ENCODE results near the gene B3GNT8. TPM values are rescaled to one million over a fixed set of nuclear protein-coding genes. Genes with fewer than 3 reads are reported as not detected.

B3GNT8 gene
- total RNA-seq, 2 donors from 2014 or later, result 3.4 to 4.8 TPM

- no peaks in the 10 kb centered on the region for H3K9me3 ChIP-seq (ENCODE audit: control insufficient read depth, low read length, poor library complexity, severe bottlenecking)
- DNase-seq (no peak), ATAC-seq (no peak)
- no peak overlapping the region for H3K27ac Mint-ChIP-seq
- H3K4me1 Mint-ChIP-seq, result peaks cover 23% of the 10 kb centered on the region
- no peaks in the 10 kb centered on the region for H3K27me3 Mint-ChIP-seq
- peaks cover 4% of the 10 kb centered on the region for H3K36me3 Mint-ChIP-seq (ENCODE audit: low read depth)
- no peak overlapping the region for H3K4me3 Mint-ChIP-seq
These were observed 3.7 kb upstream of the B3GNT8 start for GRCh38 chr19:41430922-41431321.

GRCh38 chr19:41428481-41428859 is 1.3 kb upstream of the B3GNT8 start:
- Mint-ChIP-seq H3K4me1 (peaks cover 22% of the 10 kb centered on the region), H3K27ac (peak overlapping the region; percentile 96), H3K36me3 (ENCODE audit: low read depth) (peaks cover 4% of the 10 kb centered on the region), H3K4me3 (peak overlapping the region; percentile 98), H3K27me3 (no peaks in the 10 kb centered on the region)
- H3K9me3 ChIP-seq (ENCODE audit: control insufficient read depth, low read length, poor library complexity, severe bottlenecking), result no peaks in the 10 kb centered on the region
- DNase-seq (no peak), ATAC-seq (peak; percentile 2)

- H3K27me3 Mint-ChIP-seq, result no peaks in the 10 kb centered on the region
- peaks cover 4% of the 10 kb centered on the region for H3K36me3 Mint-ChIP-seq (ENCODE audit: low read depth)
- DNase-seq (no peak), ATAC-seq (peak; percentile 73)
- H3K9me3 ChIP-seq (ENCODE audit: control insufficient read depth, low read length, poor library complexity, severe bottlenecking), result no peaks in the 10 kb centered on the region
- H3K4me1 Mint-ChIP-seq, result peaks cover 22% of the 10 kb centered on the region
- H3K27ac Mint-ChIP-seq, result peak overlapping the region; percentile 96
- H3K4me3 Mint-ChIP-seq, result peak overlapping the region; percentile 98
These were observed 690 bp upstream of the B3GNT8 start for GRCh38 chr19:41427647-41428480.

GRCh38 chr19:41426116-41426841 is 895 bp downstream of the B3GNT8 start:
- ATAC-seq (no peak), DNase-seq (no peak)
- Mint-ChIP-seq H3K27ac (peak overlapping the region; percentile 96), H3K4me3 (peak overlapping the region; percentile 98), H3K27me3 (no peaks in the 10 kb centered on the region), H3K4me1 (peaks cover 29% of the 10 kb centered on the region), H3K36me3 (ENCODE audit: low read depth) (peaks cover 5% of the 10 kb centered on the region)
- no peaks in the 10 kb centered on the region for H3K9me3 ChIP-seq (ENCODE audit: control insufficient read depth, low read length, poor library complexity, severe bottlenecking)

- no peak for DNase-seq
- no peaks in the 10 kb centered on the region for H3K9me3 ChIP-seq (ENCODE audit: control insufficient read depth, low read length, poor library complexity, severe bottlenecking)
- H3K27me3 Mint-ChIP-seq, result no peaks in the 10 kb centered on the region
- peaks cover 5% of the 10 kb centered on the region for H3K36me3 Mint-ChIP-seq (ENCODE audit: low read depth)
- H3K27ac Mint-ChIP-seq, result peak overlapping the region; percentile 56
- peaks cover 30% of the 10 kb centered on the region for H3K4me1 Mint-ChIP-seq
- H3K4me3 Mint-ChIP-seq, result peak overlapping the region; percentile 98
- no peak for ATAC-seq
These were observed 1.7 kb downstream of the B3GNT8 start for GRCh38 chr19:41425174-41426115.

- H3K27ac Mint-ChIP-seq, result peak overlapping the region; percentile 27
- ATAC-seq (no peak), DNase-seq (no peak)
- H3K4me3 Mint-ChIP-seq, result peak overlapping the region; percentile 41
- H3K9me3 ChIP-seq (ENCODE audit: control insufficient read depth, low read length, poor library complexity, severe bottlenecking), result no peaks in the 10 kb centered on the region
- H3K36me3 Mint-ChIP-seq (ENCODE audit: low read depth), result peaks cover 5% of the 10 kb centered on the region
- peaks cover 30% of the 10 kb centered on the region for H3K4me1 Mint-ChIP-seq
- no peaks in the 10 kb centered on the region for H3K27me3 Mint-ChIP-seq
These were observed 2.6 kb downstream of the B3GNT8 start for GRCh38 chr19:41424335-41425173.

GRCh38 chr19:41422955-41423354 is 4.2 kb downstream of the B3GNT8 start:
- no peaks in the 10 kb centered on the region for H3K9me3 ChIP-seq (ENCODE audit: control insufficient read depth, low read length, poor library complexity, severe bottlenecking)
- no peak for ATAC-seq
- DNase-seq, result no peak
- peaks cover 5% of the 10 kb centered on the region for H3K36me3 Mint-ChIP-seq (ENCODE audit: low read depth)
- H3K27me3 Mint-ChIP-seq, result no peaks in the 10 kb centered on the region
- peaks cover 25% of the 10 kb centered on the region for H3K4me1 Mint-ChIP-seq
- no peak overlapping the region for H3K4me3 Mint-ChIP-seq
- H3K27ac Mint-ChIP-seq, result no peak overlapping the region

- Mint-ChIP-seq H3K27me3 (no peaks in the 10 kb centered on the region), H3K36me3 (ENCODE audit: low read depth) (peaks cover 5% of the 10 kb centered on the region), H3K4me3 (no peak overlapping the region), H3K4me1 (peaks cover 20% of the 10 kb centered on the region), H3K27ac (no peak overlapping the region)
- ATAC-seq (no peak), DNase-seq (no peak)
- H3K9me3 ChIP-seq (ENCODE audit: control insufficient read depth, low read length, poor library complexity, severe bottlenecking), result no peaks in the 10 kb centered on the region
These were observed 4.7 kb downstream of the B3GNT8 start for GRCh38 chr19:41422456-41422855.

- no peak for ATAC-seq
- Mint-ChIP-seq H3K36me3 (ENCODE audit: low read depth) (peaks cover 5% of the 10 kb centered on the region), H3K4me1 (peaks cover 16% of the 10 kb centered on the region), H3K4me3 (no peak overlapping the region), H3K27me3 (no peaks in the 10 kb centered on the region), H3K27ac (peak overlapping the region; percentile 76)
- no peaks in the 10 kb centered on the region for H3K9me3 ChIP-seq (ENCODE audit: control insufficient read depth, low read length, poor library complexity, severe bottlenecking)
- no peak for DNase-seq
These were observed 5.2 kb downstream of the B3GNT8 start for GRCh38 chr19:41421973-41422372.

- H3K9me3 ChIP-seq (ENCODE audit: control insufficient read depth, low read length, poor library complexity, severe bottlenecking), result no peaks in the 10 kb centered on the region
- ATAC-seq (no peak), DNase-seq (no peak)
- Mint-ChIP-seq H3K4me3 (no peak overlapping the region), H3K27ac (peak overlapping the region; percentile 76), H3K36me3 (ENCODE audit: low read depth) (peaks cover 5% of the 10 kb centered on the region), H3K27me3 (no peaks in the 10 kb centered on the region), H3K4me1 (peaks cover 13% of the 10 kb centered on the region)
These were observed 5.9 kb downstream of the B3GNT8 start for GRCh38 chr19:41421314-41421713.

GRCh38 chr19:41420101-41420880 is 6.9 kb downstream of the B3GNT8 start:
- no peak for DNase-seq
- no peak overlapping the region for H3K4me3 Mint-ChIP-seq
- H3K4me1 Mint-ChIP-seq, result peaks cover 10% of the 10 kb centered on the region
- H3K27ac Mint-ChIP-seq, result no peak overlapping the region
- H3K9me3 ChIP-seq (ENCODE audit: control insufficient read depth, low read length, poor library complexity, severe bottlenecking), result no peaks in the 10 kb centered on the region
- ATAC-seq, result no peak
- H3K27me3 Mint-ChIP-seq, result no peaks in the 10 kb centered on the region
- peaks cover 5% of the 10 kb centered on the region for H3K36me3 Mint-ChIP-seq (ENCODE audit: low read depth)
